Ovary (tissue), 9 donors: ENCODE measurements around the gene TCF4. TPM values are rescaled to one million over a fixed set of nuclear protein-coding genes. Genes with fewer than 3 reads are reported as not detected.

Experiments
- DNase-seq, 5 donors: peaks; one replicate each; pipeline ENCODE4 v3.0.0-alpha.2; 2019 to 2020
- H3K27ac ChIP-seq, 2 donors: fragments of 200-600 bp; one replicate each; pipeline versions ENCODE4 v1.5.1 to v1.8.0; 2019 to 2022
- H3K27me3 ChIP-seq: fragments of 200-600 bp; one replicate; pipeline ENCODE4 v1.8.0; 2022
- H3K36me3 ChIP-seq: fragments of 200-600 bp; sonication (generic); one replicate; pipeline ENCODE4 v1.5.1; 2019
- H3K4me1 ChIP-seq: one replicate; pipeline ENCODE4 v1.8.1; 2013; ENCODE audit warnings: mild to moderate bottlenecking, moderate library complexity; ENCODE audit not compliant: insufficient read depth
- H3K4me3 ChIP-seq: fragments of 200-600 bp; sonication (generic); one replicate; pipeline ENCODE4 v1.5.1; 2017
- H3K9me3 ChIP-seq, 2 donors: fragments of 200-600 bp in 1 of 2; sonication (generic) in 1 of 2; one replicate each; pipeline versions ENCODE4 v1.5.1 to v1.8.1; 2013 to 2019; ENCODE audit warnings: mild to moderate bottlenecking in 1 of 2, moderate library complexity in 1 of 2
- CTCF ChIP-seq, 3 donors: fragments of 450-650 bp in 2 of 3; fragments of 200-600 bp in 1 of 3; IDR thresholded peaks; one replicate each; pipeline versions ENCODE4 v1.5.1 to v1.8.0; 2016 to 2022; ENCODE audit warnings: antibody characterized with exemption in 3 of 3, mild to moderate bottlenecking in 1 of 3
- EP300 ChIP-seq: sonication (generic); formaldehyde crosslinking; IDR thresholded peaks from one replicate; pipeline ENCODE4 v1.6.1; 2017; ENCODE audit warnings: antibody characterized with exemption
- POLR2A ChIP-seq: fragments of 450-650 bp; IDR thresholded peaks from one replicate; pipeline ENCODE4 v1.6.1; 2017; ENCODE audit warnings: antibody characterized with exemption, mild to moderate bottlenecking, moderate library complexity
- WGBS, 3 donors: extraction: QIAGEN DNeasy Blood & Tissue Kit in 1 of 3; methylation state at CpG; one replicate each; pipeline versions ENCODE4 v1.1.5 to v1.1.7; 2013 to 2017; 5-methylcytosine and 5-hydroxymethylcytosine counted together
- intact Hi-C, 4 donors: fragments of 100-400 bp; cut with DNase I; formaldehyde crosslinking; loops; one replicate each; pipeline versions ENCODE4 v1.11.0 to v1.15.1; 2022 to 2023
- polyA plus RNA-seq, 2 donors: library from polyadenylated mRNA; stranded (reverse); fragments of 200-250 nt in 1 of 2; fragments of 350-450 nt in 1 of 2; fragmentation: Illumina TruSeq in 1 of 2; extraction: RNeasy Lipid Tissue Mini Kit (QIAGEN cat#74804) in 1 of 2; gene quantifications; one replicate each; pipeline ENCODE4 v1.2.3, GENCODE V29; 2013 to 2014
- total RNA-seq, 7 donors: library from RNA; depleted of rRNA in 2 of 7; stranded (reverse); fragments of >200 nt in 2 of 7; fragmentation: NEBNext Ultra II Directional in 3 of 7; extraction: Animal tissue kit (Norgen Biotek cat#: 25700) in 3 of 7; gene quantifications; one replicate each; pipeline versions ENCODE4 v1.1.0 to v1.2.4, GENCODE V29; 2016 to 2023
- donor health status: DM: no; HTN: no; CAD: no; lungs with moderate emphysema.
- donor health status: DM: no; HTN: no; CAD: no.
- donor health status: Bipolar disorder and iron deficiency.
- donor health status: DM: yes; HTN: yes; CAD: no.
- donor health status: DM: no; HTN: no; CAD: no.
- donor health status: DM: yes; HTN: yes; CAD: no.

Gene TCF4
- total and polyA plus RNA-seq, 9 donors, result 36.5 to 131 (median 112) TPM

GRCh38 chr18:55289775-55290174, 298.2 kb downstream of the TCF4 start:
- no peaks in the 10 kb centered on the region for H3K27me3 ChIP-seq
- no peak overlapping the region for H3K4me3 ChIP-seq
- 29 to 49% (median 40%) methylated on average over 2 of the region's 2 CpGs for WGBS, 3 donors
- TF ChIP-seq EP300, result no peak
- no peak for TF ChIP-seq CTCF (IDR thresholded peaks at IDR 0.05)
- TF ChIP-seq POLR2A, result no peak
- DNase-seq, result no peak
- peaks cover 8% of the 10 kb centered on the region for H3K4me1 ChIP-seq
- intact Hi-C loops, result no loop called here
- H3K9me3 ChIP-seq, result no peaks in the 10 kb centered on the region
- no peak overlapping the region for H3K27ac ChIP-seq
- H3K36me3 ChIP-seq, result no peaks in the 10 kb centered on the region

GRCh38 chr18:55289048-55289447, 298.9 kb downstream of the TCF4 start:
- Histone ChIP-seq H3K27me3 (no peaks in the 10 kb centered on the region), H3K4me3 (no peak overlapping the region), H3K36me3 (no peaks in the 10 kb centered on the region), H3K4me1 (peaks cover 8% of the 10 kb centered on the region), H3K9me3 (no peaks in the 10 kb centered on the region), H3K27ac (no peak overlapping the region)
- WGBS, 3 donors, result 56 to 71% (median 59%) methylated on average over 3 of the region's 3 CpGs
- no peak for DNase-seq
- intact Hi-C loops, result no loop called here
- TF ChIP-seq EP300 (no peak), CTCF (IDR thresholded peaks at IDR 0.05) (no peak), POLR2A (no peak)

- intact Hi-C loops, result no loop called here
- Histone ChIP-seq H3K4me3 (no peak overlapping the region), H3K36me3 (no peaks in the 10 kb centered on the region), H3K9me3 (no peaks in the 10 kb centered on the region), H3K4me1 (peaks cover 7% of the 10 kb centered on the region), H3K27ac (no peak overlapping the region), H3K27me3 (no peaks in the 10 kb centered on the region)
- no peak for DNase-seq
- WGBS, 3 donors, result 61 to 78% (median 65%) methylated on average over 10 of the region's 10 CpGs
- TF ChIP-seq EP300 (no peak), POLR2A (no peak), CTCF (IDR thresholded peaks at IDR 0.05) (no peak)
These were observed 299.8 kb downstream of the TCF4 start for GRCh38 chr18:55287935-55288868.

- WGBS, 3 donors, result 83 to 92% (median 89%) methylated on average over 11 of the region's 11 CpGs
- Histone ChIP-seq H3K27me3 (no peaks in the 10 kb centered on the region), H3K4me3 (no peak overlapping the region), H3K4me1 (peaks cover 7% of the 10 kb centered on the region), H3K36me3 (no peaks in the 10 kb centered on the region), H3K27ac (no peak overlapping the region), H3K9me3 (no peaks in the 10 kb centered on the region)
- intact Hi-C loops, result no loop called here
- no peak for DNase-seq
- no peak for TF ChIP-seq POLR2A
- TF ChIP-seq EP300, result no peak
- TF ChIP-seq CTCF (IDR thresholded peaks at IDR 0.05), result no peak
These were observed 300.7 kb downstream of the TCF4 start for GRCh38 chr18:55287149-55287806.
